CD14-positive monocyte (primary cell): Measurements from ENCODE around the gene RNASE4. TPM values are rescaled to one million over a fixed set of nuclear protein-coding genes. Genes with fewer than 3 reads are reported as not detected.

Experiments
- DNase-seq, 3 donors: peaks; one replicate each; pipeline ENCODE4 v3.0.0-alpha.2; 2011 to 2022
- H2AFZ ChIP-seq: 2 replicates; pipeline ENCODE4 v1.6.0; 2012; ENCODE audit warnings: mild to moderate bottlenecking, low read depth, low read length, inconsistent platforms; ENCODE audit not compliant: insufficient read depth, poor library complexity, severe bottlenecking
- H3K27ac ChIP-seq, 2 donors: 1 replicate in 1 of 2; 2 replicates in 1 of 2; pipeline ENCODE4 v1.5.1; 2012 to 2013; ENCODE audit warnings: low read length in 2 of 2, control low read depth in 1 of 2, inconsistent platforms in 1 of 2, low read depth in 1 of 2, mild to moderate bottlenecking in 1 of 2
- H3K27me3 ChIP-seq, 2 donors: one replicate each; pipeline versions ENCODE4 v1.6.0 to v1.6.1; 2011 to 2013; ENCODE audit warnings: low read length in 2 of 2; ENCODE audit not compliant: control insufficient read depth in 2 of 2, insufficient read depth in 2 of 2
- H3K36me3 ChIP-seq, 2 donors: replicated peaks in 1 of 2; 1 replicate in 1 of 2; 2 replicates in 1 of 2; pipeline versions ENCODE4 v1.5.1 to v1.6.1; 2012 to 2013; ENCODE audit warnings: low read length in 2 of 2, control low read depth in 1 of 2, inconsistent platforms in 1 of 2, mild to moderate bottlenecking in 1 of 2; ENCODE audit not compliant: insufficient read depth in 2 of 2, control insufficient read depth in 1 of 2
- H3K4me1 ChIP-seq, 2 donors: 1 replicate in 1 of 2; 2 replicates in 1 of 2; pipeline versions ENCODE4 v1.5.1 to v1.6.1; 2012 to 2013; ENCODE audit warnings: low read length in 2 of 2, control low read depth in 1 of 2, inconsistent platforms in 1 of 2, mild to moderate bottlenecking in 1 of 2, moderate library complexity in 1 of 2; ENCODE audit not compliant: insufficient read depth in 2 of 2, control insufficient read depth in 1 of 2
- H3K4me2 ChIP-seq: replicated peaks from 2 replicates; pipeline ENCODE3; 2012; ENCODE audit warnings: low read length, moderate library complexity, mild to moderate bottlenecking; ENCODE audit not compliant: poor library complexity, severe bottlenecking; ENCODE audit errors: extremely low read depth
- H3K4me3 ChIP-seq, 3 experiments: fragments of 200-600 bp in 1 of 3; sonication (generic) in 1 of 3; replicated peaks in 1 of 3; 1 replicate in 2 of 3; 2 replicates in 1 of 3; pipeline ENCODE4 v1.5.1; 2011 to 2013; ENCODE audit warnings: low read length in 3 of 3, mild to moderate bottlenecking in 3 of 3, control low read depth in 2 of 3, low read depth in 2 of 3, inconsistent platforms in 1 of 3, moderate library complexity in 1 of 3
- H3K79me2 ChIP-seq: 2 replicates; pipeline ENCODE4 v1.6.0; 2012; ENCODE audit warnings: mild to moderate bottlenecking, control low read depth, inconsistent platforms, low read length, moderate library complexity; ENCODE audit not compliant: insufficient read depth
- H3K9ac ChIP-seq: 2 replicates; pipeline ENCODE4 v1.6.0; 2017; ENCODE audit warnings: low read length, mild to moderate bottlenecking; ENCODE audit not compliant: insufficient read depth, poor library complexity, severe bottlenecking
- H3K9me3 ChIP-seq, 2 donors: replicated peaks in 1 of 2; 1 replicate in 1 of 2; 2 replicates in 1 of 2; pipeline versions ENCODE4 v1.5.1 to v1.6.1; 2012 to 2013; ENCODE audit warnings: low read length in 2 of 2, control low read depth in 1 of 2; ENCODE audit not compliant: control insufficient read depth in 1 of 2, insufficient read depth in 1 of 2
- H4K20me1 ChIP-seq: 2 replicates; pipeline ENCODE4 v1.6.0; 2012; ENCODE audit warnings: mild to moderate bottlenecking, low read length, control low read depth, moderate library complexity; ENCODE audit not compliant: insufficient read depth
- H3K27ac Mint-ChIP-seq, 7 donors: one replicate each; pipeline ENCODE4 v1.8.0; 2020; ENCODE audit warnings: mild to moderate bottlenecking in 7 of 7, mixed read lengths in 7 of 7, moderate library complexity in 6 of 7, inconsistent platforms in 2 of 7
- H3K27me3 Mint-ChIP-seq, 3 donors: one replicate each; pipeline ENCODE4 v1.8.0; 2021 to 2022; ENCODE audit warnings: low read depth in 3 of 3, mild to moderate bottlenecking in 3 of 3, mixed read lengths in 3 of 3, moderate library complexity in 3 of 3, inconsistent platforms in 1 of 3
- H3K36me3 Mint-ChIP-seq, 2 donors: one replicate each; pipeline ENCODE4 v1.8.0; 2020; ENCODE audit warnings: mixed read lengths in 2 of 2, inconsistent platforms in 1 of 2, mild to moderate bottlenecking in 1 of 2
- H3K4me1 Mint-ChIP-seq: one replicate; pipeline ENCODE4 v1.8.0; 2020; ENCODE audit warnings: mild to moderate bottlenecking, mixed read lengths
- H3K4me3 Mint-ChIP-seq, 2 donors: one replicate each; pipeline ENCODE4 v1.8.0; 2020; ENCODE audit warnings: mild to moderate bottlenecking in 2 of 2, mixed read lengths in 2 of 2, moderate library complexity in 1 of 2
- H3K9me3 Mint-ChIP-seq, 7 donors: one replicate each; pipeline ENCODE4 v1.8.0; 2020 to 2022; ENCODE audit warnings: mixed read lengths in 7 of 7, mild to moderate bottlenecking in 6 of 7, moderate library complexity in 6 of 7, inconsistent platforms in 2 of 7
- WGBS: methylation state at CpG from one replicate; pipeline ENCODE4 v1.1.5; 2013; ENCODE audit warnings: missing lambda C conversion rate; ENCODE audit not compliant: insufficient coverage; 5-methylcytosine and 5-hydroxymethylcytosine counted together
- intact Hi-C, 2 donors: fragments of 100-400 bp; cut with micrococcal nuclease; formaldehyde crosslinking; loops; one replicate each; pipeline versions ENCODE4 v1.15.0 to v1.15.1; 2023
- polyA plus RNA-seq, 3 donors: library from polyadenylated mRNA; depleted of rRNA in 1 of 3; unstranded in 2 of 3; stranded (reverse) in 1 of 3; fragments of 300-500 nt in 2 of 3; fragments of >200 nt in 1 of 3; fragmentation: Illumina TruSeq in 2 of 3; gene quantifications; 1 replicate in 2 of 3; 2 replicates in 1 of 3; pipeline ENCODE4 v1.2.3, GENCODE V29; 2012 to 2021
- TF ChIP-seq, protein P1 (sequence below): fragments of 200-600 bp; IDR thresholded peaks from one replicate; pipeline ENCODE4 v1.8.0; 2022; ENCODE audit warnings: antibody characterized with exemption, mild to moderate bottlenecking

Gene RNASE4
- polyA plus RNA-seq, 3 donors: 18.5 to 85.8 (median 49.1) TPM

DNA sequence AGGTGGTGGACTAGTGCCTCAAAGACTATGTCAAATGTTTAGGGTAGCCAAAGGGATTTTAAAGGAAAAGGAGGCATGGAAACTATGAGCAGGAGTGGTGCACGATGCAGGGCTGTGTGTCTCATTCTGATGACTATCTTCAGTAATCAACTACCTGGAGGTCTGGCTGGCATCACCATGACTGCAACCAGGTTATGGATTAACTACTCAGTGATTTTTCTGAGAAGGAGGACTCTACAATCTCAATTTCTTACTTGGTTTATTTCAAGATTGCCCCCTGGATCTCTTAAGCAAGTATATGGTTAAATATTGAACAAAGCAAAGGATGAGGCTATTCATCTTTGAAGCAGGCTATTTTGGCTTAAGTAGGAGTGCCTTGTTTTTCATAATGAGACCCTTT, 42.2 kb downstream of the RNASE4 start:
- Mint-ChIP-seq H3K36me3 (peaks cover 9 to 15% of the 10 kb centered on the region in 2 donors), H3K27me3 (peaks cover 24 to 26% (median 25%) of the 10 kb centered on the region in 3 donors), H3K27ac (peak overlapping the region; percentile 72 to 88 (median 82)), H3K4me3 (peak overlapping the region in 1 of 2 donors; percentile 30), H3K9me3 (peaks cover 0 to 8% (median 2%) of the 10 kb centered on the region in 7 donors), H3K4me1 (peaks cover 27% of the 10 kb centered on the region)
- no peaks in the 10 kb centered on the region for H3K36me3 ChIP-seq
- peak overlapping the region; percentile 60 for H2AFZ ChIP-seq
- no CpG with 5 or more reads among the region's 1 CpG for WGBS
- H3K27ac ChIP-seq: peak overlapping the region in 1 of 2 donors; percentile 73
- H4K20me1 ChIP-seq: no peaks in the 10 kb centered on the region
- peak overlapping the region; percentile 11 for H3K4me2 ChIP-seq
- H3K27me3 ChIP-seq: peaks cover 6 to 11% of the 10 kb centered on the region in 2 donors
- TF ChIP-seq, protein P1, sequence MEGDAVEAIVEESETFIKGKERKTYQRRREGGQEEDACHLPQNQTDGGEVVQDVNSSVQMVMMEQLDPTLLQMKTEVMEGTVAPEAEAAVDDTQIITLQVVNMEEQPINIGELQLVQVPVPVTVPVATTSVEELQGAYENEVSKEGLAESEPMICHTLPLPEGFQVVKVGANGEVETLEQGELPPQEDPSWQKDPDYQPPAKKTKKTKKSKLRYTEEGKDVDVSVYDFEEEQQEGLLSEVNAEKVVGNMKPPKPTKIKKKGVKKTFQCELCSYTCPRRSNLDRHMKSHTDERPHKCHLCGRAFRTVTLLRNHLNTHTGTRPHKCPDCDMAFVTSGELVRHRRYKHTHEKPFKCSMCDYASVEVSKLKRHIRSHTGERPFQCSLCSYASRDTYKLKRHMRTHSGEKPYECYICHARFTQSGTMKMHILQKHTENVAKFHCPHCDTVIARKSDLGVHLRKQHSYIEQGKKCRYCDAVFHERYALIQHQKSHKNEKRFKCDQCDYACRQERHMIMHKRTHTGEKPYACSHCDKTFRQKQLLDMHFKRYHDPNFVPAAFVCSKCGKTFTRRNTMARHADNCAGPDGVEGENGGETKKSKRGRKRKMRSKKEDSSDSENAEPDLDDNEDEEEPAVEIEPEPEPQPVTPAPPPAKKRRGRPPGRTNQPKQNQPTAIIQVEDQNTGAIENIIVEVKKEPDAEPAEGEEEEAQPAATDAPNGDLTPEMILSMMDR: no peak
- no peaks in the 10 kb centered on the region for H3K79me2 ChIP-seq
- H3K4me3 ChIP-seq: peak overlapping the region in 1 of 3 experiments; percentile 21
- no peaks in the 10 kb centered on the region for H3K9me3 ChIP-seq
- intact Hi-C loops: no loop called here
- no peak for DNase-seq
- no peak overlapping the region for H3K9ac ChIP-seq
- H3K4me1 ChIP-seq: peaks cover 15 to 28% of the 10 kb centered on the region in 2 donors

DNA sequence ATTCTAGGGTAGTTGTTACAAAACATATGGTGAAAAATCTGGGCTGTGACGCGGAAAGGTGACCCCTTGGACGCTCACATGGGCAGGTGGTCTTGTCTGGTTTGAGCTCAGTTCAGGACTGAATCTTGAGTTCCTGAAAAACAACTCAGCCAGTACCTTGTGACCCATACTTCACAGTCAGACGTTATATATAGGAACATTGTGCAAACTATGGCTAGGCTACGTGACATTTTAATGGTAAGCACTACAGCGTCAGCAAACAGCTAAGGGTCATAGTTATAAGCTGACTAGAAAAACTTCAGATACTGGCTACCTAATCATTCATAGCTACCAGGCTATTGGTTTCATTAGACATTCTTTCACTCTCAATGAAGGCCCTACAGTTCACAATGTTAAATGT, 46.5 kb downstream of the RNASE4 start:
- Mint-ChIP-seq H3K4me3 (no peak overlapping the region), H3K36me3 (peaks cover 3% of the 10 kb centered on the region in 2 donors), H3K9me3 (peaks cover 0 to 3% (median 0%) of the 10 kb centered on the region in 7 donors), H3K27me3 (peaks cover 2 to 10% (median 3%) of the 10 kb centered on the region in 3 donors), H3K4me1 (peaks cover 26% of the 10 kb centered on the region), H3K27ac (peak overlapping the region in 2 of 7 donors; percentile 49 to 56)
- Histone ChIP-seq H3K9ac (no peak overlapping the region), H3K36me3 (no peaks in the 10 kb centered on the region), H3K79me2 (no peaks in the 10 kb centered on the region), H3K9me3 (no peaks in the 10 kb centered on the region), H4K20me1 (no peaks in the 10 kb centered on the region), H3K4me2 (no peak overlapping the region), H2AFZ (no peak overlapping the region), H3K4me3 (no peak overlapping the region), H3K27me3 (no peaks in the 10 kb centered on the region), H3K4me1 (peaks cover 22 to 25% of the 10 kb centered on the region in 2 donors), H3K27ac (no peak overlapping the region)
- 71% methylated on average over 3 of the region's 6 CpGs for WGBS
- TF ChIP-seq, protein P1: no peak
- DNase-seq: peak in 2 of 3 donors; percentile 17 to 28
- intact Hi-C loops: no loop called here
